NT2/D1 (cell line): ENCODE results near the gene CGGBP1.

Source experiments
- SUZ12 ChIP-seq: IDR thresholded peaks from 2 replicates; pipeline ENCODE4 v1.6.1; 2011; ENCODE audit not compliant: insufficient read length, insufficient read depth; ENCODE audit errors: extremely low read depth
- ZNF274 ChIP-seq: IDR thresholded peaks from 2 replicates; pipeline ENCODE4 v1.6.1; 2011; ENCODE audit warnings: mild to moderate bottlenecking, low read depth, low read length

- no peak for TF ChIP-seq ZNF274
- no peak for TF ChIP-seq SUZ12
These were observed 45.2 kb downstream of the CGGBP1 start for GRCh38 chr3:88013592-88013991.
